AG04450 (cell line): ENCODE data around the gene LONP2. TPM values are rescaled to one million over a fixed set of nuclear protein-coding genes. Genes with fewer than 3 reads are reported as not detected.

Experiments used
- CTCF ChIA-PET: fragments of 300-600, 350-600 bp; formaldehyde crosslinking; extraction: SDS; loops from one replicate; lab custom pipeline; 2022; ENCODE audit warnings: antibody characterized with exemption, inconsistent platforms; lab: Charles Lee
- POLR2A ChIA-PET: fragments of 350-600 bp; formaldehyde crosslinking; extraction: SDS; loops from one replicate; lab custom pipeline; 2021; ENCODE audit warnings: antibody characterized with exemption, inconsistent platforms; lab: Yijun Ruan, JAX
- DNase-seq: peaks from one replicate; pipeline ENCODE4 v3.0.0-alpha.2; 2011; ENCODE audit warnings: low read depth, low spot score
- H3K27ac ChIP-seq: one replicate; pipeline ENCODE4 v1.5.1; 2012; ENCODE audit warnings: low read depth, low read length, control low read depth
- H3K27me3 ChIP-seq: one replicate; pipeline ENCODE4 v1.6.0; 2012; ENCODE audit warnings: low read length; ENCODE audit not compliant: control insufficient read depth, insufficient read depth
- H3K4me3 ChIP-seq: 2 replicates; pipeline ENCODE4 v1.5.1; 2011; ENCODE audit warnings: mild to moderate bottlenecking, low read depth, low read length, control low read depth
- H3K9me3 ChIP-seq: 2 replicates; pipeline ENCODE4 v1.5.1; 2012; ENCODE audit warnings: low read length; ENCODE audit not compliant: control insufficient read depth, insufficient read depth
- polyA plus RNA-seq: library from polyadenylated mRNA; depleted of rRNA; stranded (reverse); fragments of >200 nt; gene quantifications from 2 replicates; pipeline ENCODE4 v1.2.3, GENCODE V29; 2011
- TF ChIP-seq, protein P1 (sequence below): IDR thresholded peaks from 2 replicates; pipeline ENCODE4 v1.5.1; 2011; ENCODE audit warnings: low read depth, low read length, control low read depth, inconsistent platforms

LONP2 gene
- polyA plus RNA-seq, 1 experiment = 63.7 TPM

- TF ChIP-seq, protein P1, sequence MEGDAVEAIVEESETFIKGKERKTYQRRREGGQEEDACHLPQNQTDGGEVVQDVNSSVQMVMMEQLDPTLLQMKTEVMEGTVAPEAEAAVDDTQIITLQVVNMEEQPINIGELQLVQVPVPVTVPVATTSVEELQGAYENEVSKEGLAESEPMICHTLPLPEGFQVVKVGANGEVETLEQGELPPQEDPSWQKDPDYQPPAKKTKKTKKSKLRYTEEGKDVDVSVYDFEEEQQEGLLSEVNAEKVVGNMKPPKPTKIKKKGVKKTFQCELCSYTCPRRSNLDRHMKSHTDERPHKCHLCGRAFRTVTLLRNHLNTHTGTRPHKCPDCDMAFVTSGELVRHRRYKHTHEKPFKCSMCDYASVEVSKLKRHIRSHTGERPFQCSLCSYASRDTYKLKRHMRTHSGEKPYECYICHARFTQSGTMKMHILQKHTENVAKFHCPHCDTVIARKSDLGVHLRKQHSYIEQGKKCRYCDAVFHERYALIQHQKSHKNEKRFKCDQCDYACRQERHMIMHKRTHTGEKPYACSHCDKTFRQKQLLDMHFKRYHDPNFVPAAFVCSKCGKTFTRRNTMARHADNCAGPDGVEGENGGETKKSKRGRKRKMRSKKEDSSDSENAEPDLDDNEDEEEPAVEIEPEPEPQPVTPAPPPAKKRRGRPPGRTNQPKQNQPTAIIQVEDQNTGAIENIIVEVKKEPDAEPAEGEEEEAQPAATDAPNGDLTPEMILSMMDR = no peak
- POLR2A ChIA-PET = interaction anchor here (1.2 kb wide), 1 partner anchor 27 kb away, joined by 10 read pairs; no protein-coding TSS in a partner anchor
- CTCF ChIA-PET = interaction anchor here (1.2 to 10.7 kb wide), 5 partner anchors 9 to 272 kb away, joined by 5 to 173 read pairs (median 9); no protein-coding TSS in a partner anchor
These were observed 112.7 kb downstream of the LONP2 start for GRCh38 chr16:48356633-48357376.

DNA sequence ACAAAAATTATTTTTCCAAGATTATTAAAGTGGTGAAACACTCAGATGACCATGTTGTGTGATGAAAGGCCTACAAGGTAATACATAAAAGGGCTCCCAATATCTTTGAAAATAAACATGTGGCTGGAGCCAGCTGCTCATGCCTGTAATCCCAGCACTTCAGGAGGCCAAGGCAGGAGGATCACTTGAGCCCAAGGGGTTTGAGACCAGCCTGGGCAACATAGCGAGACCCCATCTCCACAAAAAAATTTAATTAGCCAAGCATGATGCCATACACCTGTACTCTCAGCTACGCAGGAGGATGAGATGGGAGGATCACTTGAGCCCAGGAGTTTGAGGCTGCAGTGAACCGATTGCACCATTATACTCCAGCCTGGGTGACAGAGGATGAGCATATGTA, 114.3 kb downstream of the LONP2 start:
- ChIA-PET CTCF (interaction anchor here (1.2 to 10.7 kb wide), 3 partner anchors 11 to 272 kb away, joined by 3 to 173 read pairs (median 6); no protein-coding TSS in a partner anchor), POLR2A (no interaction called here)

More at GRCh38 chr16:48356633-48357376, 112.7 kb downstream of the LONP2 start:
- DNase-seq = no peak
- Histone ChIP-seq H3K27me3 (no peaks in the 10 kb centered on the region), H3K4me3 (no peak overlapping the region), H3K27ac (no peak overlapping the region), H3K9me3 (no peaks in the 10 kb centered on the region)

GRCh38 chr16:48359983-48360382, 115.9 kb downstream of the LONP2 start:
- Histone ChIP-seq H3K9me3 (no peaks in the 10 kb centered on the region), H3K27me3 (no peaks in the 10 kb centered on the region), H3K4me3 (no peak overlapping the region), H3K27ac (no peak overlapping the region)
- DNase-seq = no peak
- CTCF ChIA-PET = interaction anchor here (0.9 to 3.0 kb wide), 3 partner anchors 263 to 271 kb away, joined by 4 to 21 read pairs (median 4); no protein-coding TSS in a partner anchor
- POLR2A ChIA-PET = no interaction called here
- TF ChIP-seq, protein P1 = no peak

More for the DNA sequence above, 114.3 kb downstream of the LONP2 start:
- DNase-seq = no peak
- no peak overlapping the region for H3K4me3 ChIP-seq
- H3K27me3 ChIP-seq = no peaks in the 10 kb centered on the region
- TF ChIP-seq, protein P1 = no peak
- H3K27ac ChIP-seq = no peak overlapping the region
- H3K9me3 ChIP-seq = no peaks in the 10 kb centered on the region

- Histone ChIP-seq H3K27me3 (no peaks in the 10 kb centered on the region), H3K9me3 (no peaks in the 10 kb centered on the region), H3K27ac (no peak overlapping the region), H3K4me3 (no peak overlapping the region)
- DNase-seq = no peak
- TF ChIP-seq, protein P1 = no peak
- ChIA-PET POLR2A (no interaction called here), CTCF (interaction anchor here (1.0 to 3.0 kb wide), 2 partner anchors 262 to 269 kb away, joined by 4 to 21 read pairs; no protein-coding TSS in a partner anchor)
These were observed 116.9 kb downstream of the LONP2 start for GRCh38 chr16:48361012-48361411.
